Iris pigment epithelial cell (primary cell): ENCODE results near the gene MFNG.

Experiments used
- DNase-seq: peaks from one replicate; pipeline ENCODE4 v3.0.0-alpha.2; 2011; ENCODE audit warnings: low read depth

The MFNG gene

DNA sequence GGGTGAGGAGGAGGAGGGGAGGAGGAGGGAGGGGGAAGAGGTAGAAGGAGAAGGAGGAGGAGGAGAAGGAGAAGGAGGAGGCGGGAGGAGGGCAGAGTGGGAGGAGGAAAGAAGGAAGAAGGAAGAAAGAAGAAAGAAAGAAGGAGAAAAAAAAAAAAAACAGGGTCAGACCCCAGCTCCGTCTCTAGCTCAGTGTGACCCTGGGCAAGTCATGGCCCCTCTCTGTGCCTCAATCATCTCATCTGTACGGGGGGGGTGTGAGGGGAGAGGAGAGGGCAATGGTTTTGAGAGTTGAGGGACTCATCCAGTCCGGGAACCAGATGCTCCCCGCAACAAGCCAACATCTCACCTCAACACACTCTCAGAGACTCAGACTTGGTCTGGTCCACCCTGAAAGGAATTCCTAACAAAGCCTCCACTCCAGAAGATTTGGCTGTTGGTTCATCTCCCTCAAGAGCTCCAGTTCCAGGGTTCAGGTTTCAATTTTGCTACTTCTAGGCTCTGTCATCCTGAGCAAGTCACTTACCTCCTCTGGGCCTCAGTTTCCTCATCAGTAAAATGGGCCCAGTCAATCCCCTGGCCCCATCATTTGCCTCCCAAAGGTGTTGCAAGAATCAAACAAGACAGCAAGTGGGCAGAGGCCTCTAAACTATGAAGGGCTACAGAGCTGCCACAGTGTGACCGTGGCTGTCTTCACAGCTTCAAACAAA lies 25.4 kb upstream of the MFNG start:
- DNase-seq = no peak

DNA sequence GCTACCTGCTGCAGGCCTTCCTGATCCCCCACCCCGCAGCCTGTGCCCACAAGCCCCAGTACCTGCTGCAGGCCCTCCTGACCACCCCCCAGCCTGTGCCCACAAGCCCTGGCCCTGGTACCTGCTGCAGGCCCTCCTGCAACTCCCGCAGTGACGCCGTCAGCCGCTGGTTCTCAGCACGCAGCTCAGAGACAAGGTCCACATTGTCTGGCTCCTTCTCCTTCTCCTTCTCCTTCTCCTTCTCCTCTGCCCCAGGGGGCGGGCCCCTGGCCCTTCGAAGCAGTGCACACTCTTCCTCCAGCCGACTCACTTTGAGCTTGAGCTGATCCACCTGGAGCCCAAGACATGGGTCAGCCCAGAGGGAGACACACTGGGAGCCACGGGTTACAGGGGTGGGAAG lies 23.9 kb upstream of the MFNG start:
- DNase-seq = no peak

DNA sequence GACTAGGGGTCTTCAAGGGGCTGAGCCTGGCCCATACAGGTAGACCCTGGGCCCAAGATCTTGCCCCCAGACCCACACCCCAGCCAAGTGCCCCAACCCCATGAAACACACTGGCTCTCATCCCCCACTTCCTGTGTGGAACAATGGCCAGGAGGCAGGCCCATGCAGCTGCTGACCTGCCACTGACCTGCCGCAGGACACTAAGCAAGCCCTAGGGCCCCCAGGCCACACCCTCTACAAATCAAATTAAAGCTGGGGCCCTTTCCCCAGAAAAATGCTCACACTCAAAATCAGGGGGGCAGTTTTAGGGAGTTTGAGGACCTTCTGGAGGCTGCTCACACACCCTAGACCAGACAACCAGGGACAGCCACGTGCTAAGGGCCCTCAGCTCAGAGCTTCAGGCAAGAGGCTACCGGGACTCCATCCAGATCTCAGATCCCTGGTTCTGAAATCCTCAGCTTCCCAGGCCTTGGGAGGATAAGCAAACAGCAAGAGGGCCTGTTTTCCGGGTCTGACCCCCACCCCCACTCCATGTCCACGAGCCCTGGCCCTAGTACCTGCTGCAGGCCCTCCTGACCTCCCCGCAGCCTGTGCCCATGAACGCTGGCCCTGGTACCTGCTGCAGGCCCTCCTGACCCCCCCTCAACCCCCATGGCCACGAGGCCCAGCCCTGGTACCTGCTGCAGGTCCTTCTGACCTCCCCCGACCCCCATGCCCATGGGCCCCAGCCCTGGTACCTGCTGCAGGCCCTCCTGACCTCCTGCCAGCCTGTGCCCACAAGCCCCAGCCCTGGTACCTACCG lies 23.1 kb upstream of the MFNG start:
- no peak for DNase-seq

DNA sequence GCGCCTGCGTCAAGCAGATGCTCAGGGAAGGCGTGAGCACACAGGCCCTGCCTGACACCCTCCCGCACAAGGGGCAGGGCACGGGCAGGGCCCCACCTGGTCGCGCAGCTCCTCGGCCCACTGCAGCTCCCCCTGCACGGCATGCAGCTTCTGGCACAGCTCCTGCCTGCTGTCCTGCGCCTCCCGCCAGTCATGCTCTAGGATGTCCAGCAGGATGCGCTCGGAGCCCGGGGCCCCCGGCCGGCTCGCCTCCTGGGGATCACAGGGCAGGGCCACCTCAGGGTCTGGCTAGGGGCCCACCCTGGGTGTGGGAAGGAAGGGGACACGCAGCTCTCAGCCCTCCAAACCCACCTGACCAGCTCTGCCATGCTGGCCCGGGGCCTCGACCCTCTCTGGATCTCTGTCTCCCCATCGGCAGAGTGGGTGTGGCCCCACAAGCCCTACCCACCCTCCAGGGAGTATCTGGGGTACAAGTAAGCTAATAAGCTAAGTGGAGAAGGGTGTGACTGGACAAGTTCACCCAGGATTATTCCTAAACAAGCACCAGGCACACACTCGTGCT lies 22.3 kb upstream of the MFNG start:
- no peak for DNase-seq

DNA sequence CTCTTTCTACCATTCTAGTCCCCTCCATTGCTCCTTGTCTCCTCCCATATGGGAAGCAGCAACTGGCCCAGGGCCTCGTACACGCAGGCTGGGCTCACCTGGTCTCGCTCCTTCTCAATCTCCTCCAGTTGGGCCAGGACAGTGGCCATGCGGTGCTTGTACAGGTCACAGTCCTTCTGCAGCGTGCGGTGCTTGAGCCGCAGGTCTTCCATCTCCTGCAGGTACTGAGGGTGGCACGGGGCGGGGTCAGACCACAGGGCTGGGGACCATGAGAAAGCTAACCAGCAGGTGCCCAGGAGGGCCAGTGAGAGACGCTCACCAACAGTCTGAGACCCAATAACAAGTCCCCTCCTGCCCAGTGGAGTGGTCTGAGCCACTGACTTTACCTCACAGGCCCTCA lies 21.5 kb upstream of the MFNG start:
- DNase-seq = no peak

DNA sequence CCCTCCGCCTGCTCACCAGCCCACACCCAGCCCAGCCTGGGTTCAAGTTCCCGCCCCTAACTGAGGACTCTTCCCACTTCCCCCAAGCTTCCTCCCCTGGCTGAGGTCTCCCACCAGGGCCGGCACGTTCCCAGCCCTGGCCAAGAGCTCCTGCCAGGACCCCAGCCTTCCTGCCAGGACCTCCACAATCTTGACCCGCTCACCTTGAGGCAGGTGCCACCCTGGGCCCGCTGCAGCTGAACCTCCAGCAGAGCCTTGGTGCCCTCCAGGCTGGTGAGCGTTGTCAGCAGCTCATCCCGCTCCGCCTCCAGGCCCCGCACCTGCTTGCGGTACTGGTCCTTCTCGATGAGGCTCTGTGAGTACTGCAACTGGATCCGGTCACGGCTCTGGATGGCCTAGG lies 19.8 kb upstream of the MFNG start:
- no peak for DNase-seq

DNA sequence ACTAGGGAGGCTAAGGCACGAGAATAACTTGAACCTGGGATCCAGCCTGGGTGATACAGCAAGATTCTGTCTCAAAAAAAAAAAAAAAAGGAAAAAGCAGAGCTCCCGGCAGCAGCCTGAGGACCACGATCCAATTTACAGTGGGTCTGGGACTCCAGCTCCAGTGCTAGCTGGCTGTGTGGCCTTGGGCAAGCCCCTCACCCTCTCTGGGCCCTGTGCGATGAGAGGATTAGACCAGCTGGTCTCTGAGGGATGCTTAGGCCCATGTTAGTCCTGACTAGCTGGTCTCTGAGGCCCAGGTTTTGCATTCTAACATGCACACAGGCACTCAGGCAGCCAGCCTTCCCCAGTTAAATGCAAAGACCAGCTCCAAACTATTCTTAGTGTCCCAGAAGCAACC lies 19.4 kb upstream of the MFNG start:
- no peak for DNase-seq

DNA sequence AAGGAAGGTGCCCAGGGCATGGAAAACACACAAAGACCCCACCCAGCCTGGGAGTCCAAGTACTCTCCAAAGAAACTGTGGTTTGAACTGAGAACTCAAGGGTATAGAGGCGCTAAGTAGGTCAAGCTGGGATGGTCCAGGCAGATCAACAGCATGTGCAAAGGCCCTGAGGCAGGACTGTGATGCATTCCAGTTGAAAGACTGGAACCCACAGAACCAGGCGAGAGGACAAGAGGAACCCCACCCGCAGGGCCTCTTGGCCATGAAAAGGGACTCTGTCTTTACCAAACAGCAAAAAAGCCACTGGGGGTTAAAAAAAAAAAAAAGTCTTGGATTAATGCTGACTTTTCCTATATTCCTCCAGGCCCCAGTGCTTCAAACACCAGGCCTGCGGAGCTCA lies 18.8 kb upstream of the MFNG start:
- DNase-seq = no peak

DNA sequence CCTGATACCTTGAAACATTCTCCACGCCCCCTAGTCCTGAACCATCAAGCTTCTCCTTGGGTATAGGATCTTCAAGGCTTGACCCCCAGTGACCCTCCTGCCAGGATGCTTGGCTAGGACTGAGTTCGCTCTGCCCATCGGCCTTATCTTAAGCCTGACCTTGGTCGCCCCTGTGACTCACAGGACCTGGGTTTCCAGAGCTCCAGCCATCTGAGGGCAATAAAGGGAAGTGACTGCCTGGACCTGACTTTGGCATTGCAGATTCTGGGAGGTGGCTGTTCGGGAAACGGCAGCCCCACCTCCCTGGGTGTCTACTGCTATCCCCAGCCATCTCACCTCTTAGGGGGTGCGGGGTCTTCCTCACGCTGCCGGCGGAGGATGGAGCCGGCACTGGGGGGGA lies 17.7 kb upstream of the MFNG start:
- DNase-seq = no peak

DNA sequence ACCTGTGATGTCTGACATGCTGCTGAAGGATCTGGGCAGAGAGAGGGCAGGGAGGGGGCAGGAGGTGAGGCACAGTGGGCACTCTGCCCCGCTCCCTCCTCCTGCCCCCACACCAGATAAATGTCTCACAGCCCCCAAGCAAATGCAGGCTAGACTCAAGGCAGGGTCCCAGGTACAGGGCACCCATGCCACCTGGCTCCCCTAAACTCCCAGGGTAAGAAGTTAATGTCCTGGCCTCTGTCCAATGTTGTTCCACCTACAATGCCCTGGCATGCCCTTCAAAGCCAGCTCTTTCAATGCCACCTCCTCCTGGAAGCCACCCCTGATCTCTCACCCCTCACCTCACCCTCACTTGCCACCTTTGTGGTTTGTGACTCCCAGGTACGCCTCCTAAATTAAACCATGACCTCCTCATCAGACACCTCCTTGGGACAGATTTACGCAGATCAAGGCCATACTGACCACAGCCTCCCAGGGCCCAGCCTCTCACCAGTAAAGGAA lies 17.0 kb upstream of the MFNG start:
- DNase-seq = no peak

DNA sequence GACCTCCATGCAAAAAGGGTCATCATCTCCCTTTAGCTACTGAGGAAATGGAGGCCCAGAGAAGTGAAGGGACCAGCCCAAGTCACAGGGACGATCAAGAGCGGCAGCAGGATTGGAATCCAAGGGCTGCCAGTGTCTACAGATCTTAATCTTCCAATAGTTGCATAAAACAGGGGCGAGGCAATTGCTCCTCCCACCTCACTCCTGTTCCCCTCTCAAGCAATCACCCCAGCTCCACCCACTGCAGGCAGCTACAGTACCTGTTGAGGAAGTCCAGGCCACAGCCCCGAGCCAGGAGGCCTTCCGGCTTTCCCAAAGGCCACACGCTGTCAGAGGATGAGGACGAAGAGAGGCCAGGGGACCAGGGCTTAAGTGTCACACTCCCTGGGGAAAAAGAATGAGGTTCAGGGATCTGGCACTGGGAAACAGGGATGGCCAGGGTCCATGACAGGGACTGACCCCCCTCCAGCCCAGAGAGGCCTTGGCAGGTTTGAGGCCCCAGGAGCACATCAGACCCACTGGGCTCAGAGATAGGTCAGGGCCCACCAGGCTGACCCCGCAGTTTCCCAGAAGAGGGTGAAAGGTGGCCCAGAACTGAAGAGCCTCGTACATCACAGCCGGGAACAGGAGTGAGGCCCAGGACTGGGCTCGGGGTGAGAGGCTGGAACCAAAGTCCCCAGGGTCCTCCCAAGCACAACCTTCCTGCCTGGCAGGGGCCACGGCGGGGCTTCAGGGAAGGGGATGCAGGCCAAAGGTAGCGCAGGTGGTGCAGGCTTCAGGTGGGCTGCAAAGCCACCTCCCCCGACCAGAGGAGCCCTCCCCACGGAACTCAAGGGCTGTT lies 16.4 kb upstream of the MFNG start:
- no peak for DNase-seq

DNA sequence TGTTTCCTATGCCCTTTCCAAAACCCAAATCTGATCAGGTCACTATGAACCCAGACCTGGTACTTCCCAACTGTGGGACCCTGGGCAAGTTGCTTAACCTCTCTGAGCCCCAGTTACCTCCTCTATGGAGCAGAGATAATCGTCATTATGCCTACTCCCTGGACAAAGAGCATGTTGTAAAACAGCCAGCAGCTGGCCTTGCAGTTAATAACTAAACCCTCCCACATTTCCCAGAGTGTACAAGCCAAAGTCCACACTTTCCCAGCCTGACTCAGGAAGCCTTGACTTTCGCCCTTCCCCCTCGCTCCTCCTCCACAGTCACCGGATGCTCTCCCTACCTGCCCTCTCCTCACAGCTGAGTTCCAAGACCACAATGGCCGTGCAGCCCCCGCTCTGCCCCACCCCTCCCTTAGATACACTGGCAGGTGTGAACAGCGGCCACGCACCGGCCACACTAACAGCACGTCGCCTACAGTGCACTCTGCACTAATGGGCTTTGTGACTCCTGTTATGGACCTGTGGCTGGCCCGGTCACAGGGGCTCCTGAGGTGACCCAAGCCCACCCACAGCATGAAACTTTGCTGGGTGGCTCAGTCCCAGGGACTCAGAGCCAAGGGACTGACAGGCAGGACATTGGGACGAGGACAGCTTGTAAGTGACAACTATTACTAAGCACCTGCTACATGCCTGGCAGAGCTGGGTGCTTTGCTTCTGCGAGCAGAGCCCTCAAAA lies 15.6 kb upstream of the MFNG start:
- DNase-seq = peak; percentile 84

DNA sequence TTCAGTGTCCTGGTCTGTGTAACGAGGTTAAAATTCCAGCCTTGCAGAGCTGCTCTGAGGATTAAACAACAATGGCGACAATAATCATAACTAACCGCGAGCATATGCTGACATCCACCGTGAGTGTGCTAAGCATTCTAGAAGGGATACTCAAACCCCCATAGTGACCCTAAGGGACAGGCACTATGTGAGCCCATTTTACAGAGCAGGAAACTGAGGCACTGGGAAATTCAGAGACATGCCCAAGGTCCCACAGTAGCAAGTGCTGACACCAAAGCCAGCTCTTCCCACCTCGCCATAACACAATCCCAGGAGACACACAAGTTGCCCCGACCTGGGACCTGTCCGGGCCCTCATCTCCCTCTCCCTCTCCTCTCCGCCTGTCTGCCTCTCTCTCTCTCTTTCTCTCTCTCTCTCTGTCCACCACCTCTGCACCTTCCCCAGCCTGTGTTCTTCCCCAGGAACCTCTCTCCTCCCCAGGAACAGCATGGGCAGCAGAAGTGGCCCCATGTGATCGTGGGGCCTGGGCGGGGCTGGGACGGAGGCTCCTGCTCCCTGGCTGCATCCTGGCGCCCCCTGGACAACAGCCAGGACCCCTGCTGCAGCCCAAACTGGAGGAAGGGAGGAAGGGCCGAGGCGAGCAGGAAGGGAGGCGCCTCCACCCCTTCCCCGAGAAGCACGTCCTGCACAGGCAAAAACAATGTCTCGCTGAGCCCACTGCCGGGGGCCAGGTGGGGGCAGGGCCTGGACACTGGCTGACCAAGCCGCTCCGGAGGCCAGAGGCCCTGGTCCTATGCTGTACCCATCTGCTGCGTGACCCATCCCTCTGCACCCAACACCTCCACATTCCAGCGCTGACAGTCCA lies 14.8 kb upstream of the MFNG start:
- DNase-seq = no peak

DNA sequence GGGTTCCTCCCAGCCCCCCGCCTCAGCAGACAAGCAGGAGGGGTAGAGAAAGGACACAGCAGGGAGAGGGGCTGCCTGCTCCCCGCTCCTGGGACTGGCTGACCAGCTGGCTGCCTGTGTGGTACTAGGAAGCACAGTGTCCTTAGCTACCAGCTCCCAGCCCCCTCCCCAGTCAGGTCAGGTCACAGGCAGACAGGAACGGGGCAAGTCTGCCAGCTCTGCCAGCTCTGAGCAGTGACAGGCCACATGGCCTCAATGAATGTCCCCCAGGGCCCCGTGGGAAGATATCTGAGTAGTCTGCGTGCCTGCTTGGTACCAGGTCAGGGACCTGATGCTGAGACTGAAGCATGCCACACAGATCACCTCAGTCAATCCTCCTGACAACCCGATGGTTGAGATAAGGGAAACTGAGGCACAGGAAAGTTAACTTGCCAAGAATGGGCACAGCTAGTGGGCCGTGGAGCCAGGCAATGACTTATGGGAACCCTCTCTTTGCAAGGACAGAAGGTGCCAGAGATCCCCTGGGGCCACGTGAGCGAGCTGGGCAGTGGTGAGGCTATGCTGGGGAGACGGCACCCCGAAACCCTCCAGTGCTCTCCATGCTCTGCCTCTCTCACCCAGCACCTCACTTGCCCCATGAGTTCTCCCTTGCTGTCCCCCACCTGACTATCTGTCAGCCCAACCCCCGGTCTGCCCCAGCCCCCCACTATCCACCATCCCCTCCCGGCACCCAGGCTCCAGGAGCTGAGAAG lies 13.8 kb upstream of the MFNG start:
- DNase-seq = no peak

DNA sequence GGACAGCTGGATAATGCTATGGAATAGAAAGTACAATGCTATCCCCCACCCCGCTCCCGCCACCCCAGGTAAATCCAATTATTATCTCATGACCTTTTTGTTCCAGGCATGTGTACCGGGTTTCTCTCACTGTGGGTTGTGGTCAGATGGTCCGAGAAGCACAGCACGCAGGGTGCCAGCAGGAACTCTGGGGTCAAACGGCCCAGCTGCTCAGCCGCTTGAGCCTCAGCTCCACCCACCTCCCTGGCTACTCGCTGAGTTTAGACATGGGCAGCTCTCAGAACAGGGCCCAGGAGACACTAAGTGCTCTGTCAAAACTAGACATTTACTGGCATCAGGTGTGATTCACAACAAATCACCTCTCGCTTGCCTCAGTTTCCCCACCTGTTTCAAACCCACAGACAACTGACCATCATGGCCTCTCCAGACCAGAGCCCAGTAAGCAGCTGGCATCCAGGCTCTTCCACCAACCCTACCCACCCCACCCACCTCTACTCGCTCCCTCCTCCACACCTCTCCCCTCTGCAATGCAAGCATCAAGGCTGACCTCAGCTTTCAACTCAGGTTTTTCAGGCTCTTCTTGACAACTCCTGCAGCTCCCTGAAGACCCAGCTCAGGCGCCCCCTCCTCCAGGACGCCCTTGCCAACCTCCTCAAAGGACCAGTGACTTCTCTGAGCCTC lies 13.0 kb upstream of the MFNG start:
- peak; percentile 34 for DNase-seq

DNA sequence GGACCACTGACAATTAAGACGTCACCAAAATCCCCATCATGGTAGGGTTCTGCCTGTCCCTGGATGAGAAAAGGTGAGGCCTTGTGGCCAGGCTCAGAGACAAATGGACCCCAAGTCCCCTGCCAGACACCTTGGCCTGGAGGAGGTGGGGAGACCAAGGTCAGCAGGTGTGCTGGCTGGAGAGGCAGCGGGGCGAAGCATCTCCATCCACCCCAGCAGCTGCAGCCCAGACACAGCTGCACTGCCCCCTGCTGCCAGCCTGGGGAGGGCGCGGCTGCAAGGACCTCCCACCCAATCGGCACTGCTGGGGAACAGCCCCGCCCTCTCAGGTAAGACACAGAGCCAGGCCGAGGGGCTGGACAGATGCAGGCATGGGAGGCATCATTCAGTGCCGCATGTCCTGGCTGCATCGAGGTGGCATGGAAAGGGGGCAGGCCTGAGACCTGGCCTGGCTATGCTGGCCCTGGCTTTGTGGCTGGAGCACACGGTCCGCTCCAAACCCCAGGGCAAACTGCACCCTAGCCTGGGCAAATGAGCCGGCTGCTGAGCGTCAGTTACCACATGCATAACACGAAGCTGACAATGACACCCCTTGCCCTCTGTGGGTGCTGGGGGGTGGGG lies 12.2 kb upstream of the MFNG start:
- no peak for DNase-seq

DNA sequence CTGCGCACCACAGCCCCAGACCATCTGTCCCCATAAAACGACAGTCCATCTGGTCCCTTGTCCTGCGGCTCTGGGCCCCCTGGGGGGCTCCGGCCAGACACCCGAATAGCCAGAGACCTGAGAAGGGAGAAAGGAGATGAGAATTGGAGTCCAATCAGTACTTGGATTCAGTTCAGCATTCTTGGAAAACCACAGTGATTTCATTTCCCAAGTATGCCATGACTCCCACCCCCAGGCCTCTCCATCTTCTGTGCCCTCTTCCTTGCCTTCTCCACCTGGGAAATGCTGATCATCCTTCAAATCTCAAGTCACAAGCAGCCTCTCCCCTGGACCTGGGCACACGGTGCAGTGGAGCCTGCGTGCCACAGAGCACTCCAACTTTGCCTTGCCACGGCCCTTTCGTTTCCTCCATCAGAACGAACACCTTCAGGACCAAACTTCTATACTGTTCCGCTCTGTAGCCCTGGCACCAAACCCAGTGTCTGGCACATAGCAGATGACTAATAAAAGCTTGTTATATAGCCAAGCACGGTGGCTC lies 10.9 kb upstream of the MFNG start:
- peak; percentile 93 for DNase-seq

DNA sequence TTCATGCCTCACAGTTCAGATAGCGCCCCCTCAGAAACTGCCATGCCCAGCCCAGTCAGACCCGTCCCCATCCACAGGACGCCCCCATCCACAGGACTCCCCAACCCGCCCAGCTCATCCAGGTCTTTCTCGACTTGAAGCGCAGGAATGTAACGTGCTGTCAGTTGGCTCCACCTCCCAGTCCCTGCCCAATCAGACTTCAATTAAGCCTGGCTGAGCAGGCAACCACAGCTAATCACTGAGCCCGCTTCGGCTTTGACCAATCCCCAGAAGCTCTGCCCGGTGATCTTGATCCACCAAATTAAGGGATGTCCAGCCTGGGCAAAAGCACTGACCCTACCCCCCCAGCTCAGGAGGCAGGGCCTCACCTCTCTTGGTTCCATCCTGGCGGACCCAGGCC lies 10.5 kb upstream of the MFNG start:
- DNase-seq = peak; percentile 81

DNA sequence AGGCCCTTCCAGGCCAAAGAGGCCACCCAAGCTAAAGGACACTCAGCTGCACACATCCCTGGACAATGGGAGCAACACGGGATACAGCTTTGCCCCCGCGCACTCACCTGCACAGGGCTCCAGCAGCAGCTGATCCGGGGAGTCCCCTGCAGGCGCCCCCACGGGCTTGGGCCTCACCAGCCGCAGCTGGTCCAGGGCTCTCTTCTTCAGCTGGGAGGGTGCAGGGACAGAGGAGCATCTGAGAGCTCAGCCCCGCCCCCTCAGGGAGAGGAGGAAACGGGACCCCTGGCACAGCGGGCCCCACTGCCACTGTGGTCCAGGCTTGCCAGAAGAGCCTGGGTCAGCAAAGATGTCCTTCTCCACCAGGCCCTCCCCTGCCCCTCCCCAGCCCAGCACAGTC lies 7.8 kb upstream of the MFNG start:
- DNase-seq = no peak
